ENCODE data around the gene TMEM163.
"Not testable (repeated sequence)": the region's sequence is repeated elsewhere in the genome, so short reads cannot be mapped to it uniquely, and the experiment has no call there.

Gene TMEM163

GRCh38 chr2:134663451-134664450 is 55.0 kb downstream of the TMEM163 start:
- DNase-seq (ENCODE audit: low spot score): no peak

GRCh38 chr2:134662751-134663150 is 56.0 kb downstream of the TMEM163 start:
- no peak for DNase-seq (ENCODE audit: low spot score)

- DNase-seq (ENCODE audit: low spot score): no peak
Observed at GRCh38 chr2:134660626-134661402, 58.0 kb downstream of the TMEM163 start.

- DNase-seq (ENCODE audit: low spot score): no peak
Observed at GRCh38 chr2:134659724-134660123, 59.1 kb downstream of the TMEM163 start.

GRCh38 chr2:134657650-134658250 is 61.0 kb downstream of the TMEM163 start:
- no peak for DNase-seq (ENCODE audit: low spot score)

GRCh38 chr2:134656391-134656790 is 62.4 kb downstream of the TMEM163 start:
- DNase-seq (ENCODE audit: low spot score): not testable (repeated sequence)

GRCh38 chr2:134648586-134648985 is 70.2 kb downstream of the TMEM163 start:
- DNase-seq (ENCODE audit: low spot score): no peak

- no peak for DNase-seq (ENCODE audit: low spot score)
Observed at GRCh38 chr2:134647607-134648256, 71.1 kb downstream of the TMEM163 start.

- no peak for DNase-seq (ENCODE audit: low spot score)
Observed at GRCh38 chr2:134642938-134643337, 75.9 kb downstream of the TMEM163 start.

GRCh38 chr2:134640494-134640893 is 78.3 kb downstream of the TMEM163 start:
- no peak for DNase-seq (ENCODE audit: low spot score)

GRCh38 chr2:134639265-134639664 is 79.5 kb downstream of the TMEM163 start:
- DNase-seq (ENCODE audit: low spot score): no peak

- no peak for DNase-seq (ENCODE audit: low spot score)
Observed at GRCh38 chr2:134636714-134637113, 82.1 kb downstream of the TMEM163 start.

- DNase-seq (ENCODE audit: low spot score): no peak
Observed at GRCh38 chr2:134634054-134634753, 84.6 kb downstream of the TMEM163 start.

GRCh38 chr2:134630504-134631159 is 88.2 kb downstream of the TMEM163 start:
- DNase-seq (ENCODE audit: low spot score): no peak

- DNase-seq (ENCODE audit: low spot score): no peak
Observed at GRCh38 chr2:134628453-134628852, 90.3 kb downstream of the TMEM163 start.

GRCh38 chr2:134626781-134627180 is 92.0 kb downstream of the TMEM163 start:
- DNase-seq (ENCODE audit: low spot score): no peak

- DNase-seq (ENCODE audit: low spot score): no peak
Observed at GRCh38 chr2:134625311-134625710, 93.5 kb downstream of the TMEM163 start.

GRCh38 chr2:134623796-134624195 is 95.0 kb downstream of the TMEM163 start:
- no peak for DNase-seq (ENCODE audit: low spot score)

GRCh38 chr2:134623046-134623445 is 95.8 kb downstream of the TMEM163 start:
- no peak for DNase-seq (ENCODE audit: low spot score)

GRCh38 chr2:134621939-134622705 is 96.7 kb downstream of the TMEM163 start:
- no peak for DNase-seq (ENCODE audit: low spot score)

Measured in hematopoietic multipotent progenitor cell treated with erythropoietin and hydrocortisone succinate and interleukin-3 and kit ligand, for 17 days (in vitro differentiated cells).